ENCODE data around the gene KIF5B.
A peak's percentile ranks its signal among the peaks of the same experiment; 100 is the strongest.
"Not testable (repeated sequence)": the region's sequence is repeated elsewhere in the genome, so short reads cannot be mapped to it uniquely, and the experiment has no call there.

KIF5B gene

DNA sequence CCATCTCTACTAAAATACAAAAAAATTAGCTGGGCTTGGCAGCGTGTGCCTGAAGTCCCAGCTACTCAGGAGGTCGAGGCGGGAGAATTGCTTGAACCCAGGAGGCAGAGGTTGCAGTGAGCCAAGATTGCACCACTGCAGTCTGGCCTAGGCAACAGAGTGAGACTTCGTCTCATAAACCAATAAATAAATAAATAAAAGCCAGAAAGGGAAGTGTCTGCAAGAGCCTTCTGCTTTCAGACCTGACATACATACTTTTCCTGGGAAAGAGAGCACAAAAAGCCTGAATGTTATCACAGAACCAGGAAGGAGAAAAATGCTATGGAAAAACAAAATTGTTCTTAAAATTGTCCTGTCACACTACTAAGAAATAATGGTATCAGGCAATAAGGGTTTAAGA is 4.1 kb upstream of the KIF5B start:
- no peak for DNase-seq (ENCODE audit: low read depth in 2 of 2)

DNA sequence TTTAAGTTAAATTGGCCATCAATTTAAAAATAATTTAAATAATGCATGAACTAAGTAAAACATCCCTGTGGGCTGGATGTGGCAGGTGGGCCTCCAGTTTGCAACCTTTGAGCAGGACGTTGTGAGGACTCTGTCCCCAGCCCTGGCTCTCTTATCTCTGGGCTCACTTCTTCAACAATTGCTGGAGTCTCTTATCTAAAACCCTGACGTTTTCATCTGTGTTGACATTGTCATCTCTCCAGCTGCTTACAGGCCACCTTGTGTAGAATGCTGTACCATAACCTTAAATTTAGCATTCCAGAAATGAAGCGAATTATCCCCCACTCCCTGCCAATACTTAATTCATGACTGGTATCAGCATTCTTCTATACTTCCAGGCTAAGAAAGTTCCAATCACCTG is 3.2 kb upstream of the KIF5B start:
- DNase-seq (ENCODE audit: low read depth in 2 of 2), result no peak

- no peak for DNase-seq (ENCODE audit: low read depth in 2 of 2)
Observed at GRCh38 chr10:32057036-32057372, 779 bp upstream of the KIF5B start.

DNA sequence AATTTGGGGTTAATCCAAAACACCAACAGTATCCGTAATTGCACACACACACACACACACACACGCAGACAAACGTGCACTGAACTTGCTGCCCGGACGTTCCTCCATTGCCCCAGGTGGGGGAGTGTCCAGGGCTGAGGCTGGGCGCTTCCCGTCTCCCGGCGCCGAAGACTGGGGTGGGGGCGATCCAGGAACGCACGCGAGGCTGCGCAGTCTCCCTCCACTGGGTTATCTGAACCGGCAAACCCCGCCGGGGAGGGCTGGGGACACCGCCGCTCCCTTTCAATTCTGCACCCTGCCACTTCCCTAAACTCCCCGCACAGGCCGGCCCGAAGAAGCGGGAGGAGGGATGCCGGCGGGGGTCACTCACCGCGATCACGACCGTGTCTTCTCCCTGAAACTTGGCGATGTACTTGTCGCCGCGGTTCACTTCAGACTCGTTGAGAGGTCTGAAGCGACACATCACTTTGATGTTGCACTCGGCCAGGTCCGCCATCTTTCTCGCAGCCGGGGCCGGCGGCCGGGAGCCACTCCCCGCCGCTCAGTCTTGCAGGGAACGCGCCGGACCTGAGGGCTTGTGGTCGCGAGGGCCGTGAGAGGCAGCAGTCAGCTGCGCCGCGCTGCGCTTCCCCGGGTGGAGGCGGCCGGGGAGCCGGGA is 618 bp downstream of the KIF5B start:
- DNase-seq (ENCODE audit: low read depth in 2 of 2), result peak; percentile 23 to 31

DNA sequence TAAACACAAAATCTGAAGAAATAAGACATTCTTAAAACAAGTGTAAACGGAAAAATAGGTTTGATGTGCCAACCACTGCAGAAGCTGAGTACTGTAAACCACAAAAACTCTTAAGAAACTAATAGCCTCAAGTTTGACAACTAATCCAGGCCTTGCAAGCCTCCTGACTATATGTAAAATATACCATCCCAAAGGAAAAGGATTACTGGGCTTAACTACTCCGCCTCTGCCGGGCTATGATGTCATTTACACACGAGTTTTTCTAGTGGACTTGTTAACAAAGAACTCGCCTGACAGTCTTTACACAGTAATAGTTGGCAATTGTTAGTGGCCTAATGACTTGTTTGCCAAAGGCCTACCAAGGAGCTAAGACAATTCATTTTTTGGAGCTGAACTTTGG is 2.1 kb downstream of the KIF5B start:
- DNase-seq (ENCODE audit: low read depth in 2 of 2), result no peak

- not testable (repeated sequence) for DNase-seq (ENCODE audit: low read depth in 2 of 2)
Observed at GRCh38 chr10:32053392-32053791, 2.8 kb downstream of the KIF5B start.

DNA sequence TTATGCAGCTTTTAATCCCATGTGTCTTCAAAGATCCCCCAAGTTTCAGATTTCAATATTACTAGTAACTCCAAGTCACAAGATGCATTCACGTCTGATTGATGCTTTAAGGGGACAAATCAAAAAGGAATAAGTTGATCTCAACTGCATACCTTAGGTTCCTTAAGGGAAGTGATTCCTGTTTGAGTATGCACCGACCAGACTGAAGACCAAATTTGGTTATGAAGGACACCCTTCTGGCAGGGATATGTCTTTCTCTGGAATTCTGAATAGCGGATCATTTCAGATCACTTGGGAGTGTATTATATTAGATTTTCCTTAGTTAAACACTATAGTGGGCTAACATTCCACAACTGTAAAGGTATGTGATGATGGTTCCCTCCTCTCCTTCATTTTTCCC is 4.3 kb downstream of the KIF5B start:
- DNase-seq (ENCODE audit: low read depth in 2 of 2), result no peak

DNA sequence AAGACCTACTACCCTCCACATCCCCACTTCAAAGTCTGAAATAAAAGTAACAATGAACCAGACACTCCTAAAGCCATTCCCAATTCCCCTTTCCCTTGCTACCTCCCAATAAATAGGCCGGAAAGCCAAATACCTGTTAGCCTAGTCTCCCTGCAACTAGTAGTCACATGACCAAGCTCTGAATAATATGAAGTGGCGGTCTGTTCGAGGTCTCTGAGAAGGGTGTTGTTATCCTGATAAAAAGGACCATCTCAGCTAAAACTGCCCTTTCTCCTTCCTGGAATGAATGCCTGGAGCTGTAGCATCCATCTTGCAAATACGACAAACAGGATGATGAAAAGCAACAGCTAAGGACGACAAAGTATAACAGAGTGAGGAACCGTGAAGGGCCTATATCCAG is 6.0 kb downstream of the KIF5B start:
- no peak for DNase-seq (ENCODE audit: low read depth in 2 of 2)

DNA sequence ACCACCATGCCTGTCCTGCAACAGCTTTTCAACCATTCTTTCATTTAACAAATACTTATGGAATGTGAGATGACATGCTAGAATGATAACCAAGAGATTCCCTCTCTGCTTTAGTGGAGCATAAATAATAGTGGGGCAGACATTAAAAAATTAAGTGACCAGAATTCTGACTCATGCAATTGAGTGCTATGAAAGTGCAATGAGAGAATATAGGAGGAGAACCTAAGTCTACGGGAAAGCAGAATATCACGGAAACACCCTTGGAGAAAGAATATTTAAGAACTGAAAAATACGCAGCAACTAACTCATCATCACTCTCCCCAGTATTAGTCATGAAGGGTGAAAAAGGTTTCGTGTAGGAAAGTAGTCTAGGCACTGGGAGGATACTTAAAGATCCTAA is 7.1 kb downstream of the KIF5B start:
- DNase-seq (ENCODE audit: low read depth in 2 of 2), result no peak

- DNase-seq (ENCODE audit: low read depth in 2 of 2), result no peak
Observed at GRCh38 chr10:32048282-32048681, 7.9 kb downstream of the KIF5B start.

GRCh38 chr10:32047881-32048280 is 8.3 kb downstream of the KIF5B start:
- DNase-seq (ENCODE audit: low read depth in 2 of 2), result no peak

DNA sequence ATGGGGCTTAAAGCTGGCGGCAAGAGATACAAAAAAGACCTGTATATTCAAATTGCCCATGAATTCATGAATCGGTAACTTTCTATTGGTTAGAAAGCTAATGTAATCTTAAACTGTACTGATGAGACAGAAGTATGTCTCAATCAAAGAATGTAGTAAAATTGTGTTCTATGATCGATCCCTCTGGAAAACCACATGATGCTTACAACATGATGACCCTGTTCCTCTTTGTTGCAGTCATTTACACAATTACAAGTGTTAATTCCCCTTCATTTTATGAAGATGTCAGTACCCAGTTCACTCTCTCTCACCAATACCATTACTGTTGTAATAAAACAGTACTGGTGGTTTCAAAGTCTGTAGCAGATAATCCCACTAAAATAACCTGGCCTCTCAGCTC is 10.1 kb downstream of the KIF5B start:
- DNase-seq (ENCODE audit: low read depth in 2 of 2), result no peak

DNA sequence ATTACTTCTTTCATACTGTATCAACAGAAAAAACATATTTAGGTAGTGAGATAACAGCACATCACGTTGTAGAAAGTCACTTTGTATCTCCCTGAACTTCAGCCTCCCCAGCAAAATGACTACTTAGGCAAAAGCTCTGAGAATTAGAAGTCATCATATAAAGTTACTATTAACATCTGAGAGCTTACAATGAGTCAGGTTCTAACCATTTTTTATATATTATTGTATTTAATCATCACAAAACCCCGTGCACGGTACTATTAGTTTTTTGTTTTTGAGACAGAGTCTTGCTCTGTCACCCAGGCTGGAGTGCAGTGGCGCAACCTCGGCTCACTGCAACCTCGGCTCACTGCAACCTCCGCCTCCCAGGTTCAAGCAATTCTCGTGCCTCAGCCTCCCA is 13.5 kb downstream of the KIF5B start:
- not testable (repeated sequence) for DNase-seq (ENCODE audit: low read depth in 2 of 2)

DNA sequence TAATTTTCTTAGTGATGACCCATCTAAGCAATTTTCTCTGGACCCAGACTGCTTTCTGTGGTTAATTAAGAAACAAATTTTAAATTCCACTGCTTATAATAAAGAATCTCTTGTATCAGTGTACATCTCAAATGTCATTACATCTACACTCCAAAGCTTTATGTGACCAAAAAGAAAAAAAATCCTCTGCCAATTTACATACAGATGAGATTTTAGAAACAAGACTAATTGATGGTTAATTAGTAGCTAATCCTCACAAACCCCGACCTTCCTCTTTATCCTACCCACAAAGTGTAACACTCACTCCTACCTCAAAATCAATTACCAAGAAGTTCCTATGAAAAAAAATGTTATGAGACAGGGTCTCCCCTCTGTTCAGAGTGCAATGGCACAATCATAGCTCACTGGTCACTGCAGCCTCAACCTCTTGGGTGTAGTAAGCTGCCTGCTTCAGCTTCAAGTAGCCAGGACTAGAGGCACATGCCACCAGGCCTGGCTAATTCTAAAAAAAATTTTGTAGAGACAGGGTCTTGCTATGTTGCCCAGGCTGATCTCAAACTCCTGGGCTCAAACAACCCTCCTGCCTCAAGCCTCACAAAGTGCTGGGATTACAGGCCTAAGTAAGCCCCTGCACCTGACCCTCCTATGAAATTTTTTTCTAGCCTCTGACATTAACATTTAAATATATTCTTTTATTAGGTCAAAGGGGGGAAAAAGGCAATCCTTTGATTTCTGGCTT is 14.8 kb downstream of the KIF5B start:
- no peak for DNase-seq (ENCODE audit: low read depth in 2 of 2)

GRCh38 chr10:32039734-32040133 is 16.5 kb downstream of the KIF5B start:
- DNase-seq (ENCODE audit: low read depth in 2 of 2), result no peak

- DNase-seq (ENCODE audit: low read depth in 2 of 2), result no peak
Observed at GRCh38 chr10:32038777-32039176, 17.4 kb downstream of the KIF5B start.

DNA sequence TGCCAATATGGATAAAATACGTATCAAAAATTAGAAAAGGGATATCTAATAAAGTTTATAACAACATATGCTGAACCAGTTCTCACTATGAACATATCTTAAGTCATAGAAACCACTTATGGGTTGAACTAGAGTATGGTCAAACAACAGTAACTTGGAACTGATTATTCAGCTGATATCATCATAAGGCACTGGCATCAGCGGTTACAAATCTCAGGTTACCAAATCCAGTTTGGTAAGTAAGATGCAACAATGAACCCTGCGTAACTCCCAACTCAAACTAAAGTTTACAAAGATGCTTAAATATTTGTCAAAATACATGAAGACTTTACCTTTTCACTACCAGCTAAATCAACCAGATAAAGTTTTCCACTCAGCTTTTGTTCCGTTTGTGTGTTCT is 19.3 kb downstream of the KIF5B start:
- DNase-seq (ENCODE audit: low read depth in 2 of 2), result no peak

DNA sequence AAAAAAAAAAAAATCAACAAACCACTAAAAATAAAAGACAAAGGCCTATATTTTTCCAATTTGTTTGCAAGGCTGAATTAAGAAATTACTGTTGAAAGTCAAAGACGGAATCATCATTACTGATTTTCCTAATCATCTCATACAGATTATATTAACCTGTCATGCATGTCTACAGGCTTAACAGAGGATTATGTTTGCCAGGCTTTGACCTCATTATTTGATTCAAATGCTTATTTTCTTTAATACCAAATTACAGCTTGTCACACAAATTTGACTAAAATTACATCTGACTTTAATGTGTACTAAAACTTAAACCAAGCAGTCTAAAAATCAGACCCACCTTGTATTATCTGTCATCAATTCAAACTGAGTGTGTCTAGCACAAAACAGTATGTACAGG is 21.2 kb downstream of the KIF5B start:
- DNase-seq (ENCODE audit: low read depth in 2 of 2), result no peak

DNA sequence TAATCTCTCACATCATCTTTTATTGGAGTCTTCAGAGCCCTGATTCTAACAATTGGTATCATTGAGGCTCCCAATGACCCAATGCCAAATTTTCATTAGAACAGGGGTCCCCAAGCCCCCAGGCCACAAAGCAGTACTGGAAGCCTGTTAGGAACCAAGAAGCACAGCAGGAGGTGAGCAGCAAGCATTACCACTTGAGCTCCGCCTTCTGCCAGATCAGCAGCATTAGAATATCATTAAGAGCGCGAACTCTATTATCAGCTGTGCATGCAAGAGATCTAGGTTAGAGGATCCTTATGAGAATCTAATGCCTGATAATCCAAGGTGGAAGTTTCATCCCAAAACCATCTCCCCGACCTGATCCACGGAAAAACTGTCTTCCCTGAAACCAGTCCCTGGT is 23.1 kb downstream of the KIF5B start:
- no peak for DNase-seq (ENCODE audit: low read depth in 2 of 2)

- DNase-seq (ENCODE audit: low read depth in 2 of 2), result no peak
Observed at GRCh38 chr10:32031920-32032319, 24.3 kb downstream of the KIF5B start.

- DNase-seq (ENCODE audit: low read depth in 2 of 2), result no peak
Observed at GRCh38 chr10:32031424-32031823, 24.8 kb downstream of the KIF5B start.

GRCh38 chr10:32028710-32029109 is 27.5 kb downstream of the KIF5B start:
- no peak for DNase-seq (ENCODE audit: low read depth in 2 of 2)

DNA sequence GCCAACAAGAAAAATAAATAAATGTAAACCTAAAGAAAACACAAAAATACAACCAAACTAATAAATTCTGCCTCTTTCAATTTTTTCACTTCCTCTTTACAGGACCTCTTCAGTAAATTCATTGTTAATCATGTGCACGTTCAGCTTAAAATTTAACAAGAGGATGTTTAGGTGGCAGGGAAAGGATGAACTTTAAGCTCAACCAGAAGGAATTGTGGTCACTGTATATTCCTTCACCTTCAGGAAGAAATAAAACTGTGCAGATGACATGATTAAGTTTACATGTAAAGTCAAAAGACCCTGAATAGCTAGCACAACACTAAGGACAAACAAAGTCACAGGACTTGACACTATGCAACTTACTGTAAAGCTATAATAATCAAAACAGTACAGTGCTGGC is 33.0 kb downstream of the KIF5B start:
- no peak for DNase-seq (ENCODE audit: low read depth in 2 of 2)

DNA sequence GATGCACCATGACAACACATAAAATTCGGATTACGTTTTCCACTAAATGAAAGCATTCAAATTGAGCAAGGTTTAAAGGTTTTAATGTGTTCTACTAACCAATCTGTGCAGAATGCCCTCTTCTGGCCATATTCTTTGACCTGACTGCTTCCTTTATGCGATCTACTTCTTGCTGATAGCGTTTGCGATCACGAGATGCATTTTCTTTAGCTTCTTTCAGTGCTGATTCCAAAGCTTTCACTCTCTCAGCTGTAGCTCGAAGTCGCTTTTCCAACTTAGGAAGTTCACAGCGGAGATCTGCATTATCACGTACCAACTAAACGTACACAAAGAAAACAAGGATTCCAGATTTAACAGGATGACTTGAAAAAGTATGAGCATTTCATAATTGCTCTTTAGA is 39.2 kb downstream of the KIF5B start:
- no peak for DNase-seq (ENCODE audit: low read depth in 2 of 2)
